VCaP (cell line): ENCODE measurements around the gene RC3H2.
"Not testable (repeated sequence)": the region's sequence is repeated elsewhere in the genome, so short reads cannot be mapped to it uniquely, and the experiment has no call there.

Experiments used
- H3K27ac ChIP-seq: fragments of 450-650 bp; 2 replicates; pipeline ENCODE4 v1.5.1; 2017
- TF ChIP-seq, protein P1 (sequence below): fragments of 450-650 bp; conservative IDR thresholded peaks from 2 replicates; pipeline ENCODE4 v1.5.1; 2017; ENCODE audit warnings: mild to moderate bottlenecking, moderate library complexity

RC3H2 gene

DNA sequence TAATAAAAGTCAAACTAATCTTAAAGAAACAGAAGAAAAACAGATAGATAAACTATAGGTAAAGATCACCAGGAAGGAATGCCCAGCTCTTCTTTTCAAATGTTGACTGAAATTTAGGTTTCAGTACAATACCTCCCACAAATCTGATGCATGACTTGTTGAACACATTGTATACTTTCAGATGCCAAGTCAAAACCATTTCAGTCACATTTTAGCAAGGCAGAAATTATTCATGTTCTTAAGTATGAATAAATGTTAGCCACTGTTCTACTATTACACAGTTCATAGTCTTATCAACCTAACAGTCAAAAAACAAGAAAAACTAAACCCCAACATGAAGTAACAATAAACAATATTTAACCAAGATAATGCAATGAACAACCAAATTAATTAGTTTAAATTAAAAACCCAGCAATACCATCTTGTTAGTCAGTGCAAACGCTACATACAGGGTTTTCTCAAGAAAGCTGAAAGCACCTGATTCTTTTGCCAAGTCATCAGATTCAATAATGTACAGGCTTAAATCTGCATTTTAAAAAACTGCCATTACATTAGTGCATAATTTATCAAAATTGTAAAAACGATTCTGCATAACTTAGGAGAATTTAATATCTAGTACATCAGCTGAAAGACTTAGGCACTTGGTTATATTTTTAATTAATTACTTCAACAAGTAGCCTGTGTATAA, 56.8 kb downstream of the RC3H2 start:
- TF ChIP-seq, protein P1, sequence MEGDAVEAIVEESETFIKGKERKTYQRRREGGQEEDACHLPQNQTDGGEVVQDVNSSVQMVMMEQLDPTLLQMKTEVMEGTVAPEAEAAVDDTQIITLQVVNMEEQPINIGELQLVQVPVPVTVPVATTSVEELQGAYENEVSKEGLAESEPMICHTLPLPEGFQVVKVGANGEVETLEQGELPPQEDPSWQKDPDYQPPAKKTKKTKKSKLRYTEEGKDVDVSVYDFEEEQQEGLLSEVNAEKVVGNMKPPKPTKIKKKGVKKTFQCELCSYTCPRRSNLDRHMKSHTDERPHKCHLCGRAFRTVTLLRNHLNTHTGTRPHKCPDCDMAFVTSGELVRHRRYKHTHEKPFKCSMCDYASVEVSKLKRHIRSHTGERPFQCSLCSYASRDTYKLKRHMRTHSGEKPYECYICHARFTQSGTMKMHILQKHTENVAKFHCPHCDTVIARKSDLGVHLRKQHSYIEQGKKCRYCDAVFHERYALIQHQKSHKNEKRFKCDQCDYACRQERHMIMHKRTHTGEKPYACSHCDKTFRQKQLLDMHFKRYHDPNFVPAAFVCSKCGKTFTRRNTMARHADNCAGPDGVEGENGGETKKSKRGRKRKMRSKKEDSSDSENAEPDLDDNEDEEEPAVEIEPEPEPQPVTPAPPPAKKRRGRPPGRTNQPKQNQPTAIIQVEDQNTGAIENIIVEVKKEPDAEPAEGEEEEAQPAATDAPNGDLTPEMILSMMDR: no peak
- H3K27ac ChIP-seq: no peak overlapping the region

DNA sequence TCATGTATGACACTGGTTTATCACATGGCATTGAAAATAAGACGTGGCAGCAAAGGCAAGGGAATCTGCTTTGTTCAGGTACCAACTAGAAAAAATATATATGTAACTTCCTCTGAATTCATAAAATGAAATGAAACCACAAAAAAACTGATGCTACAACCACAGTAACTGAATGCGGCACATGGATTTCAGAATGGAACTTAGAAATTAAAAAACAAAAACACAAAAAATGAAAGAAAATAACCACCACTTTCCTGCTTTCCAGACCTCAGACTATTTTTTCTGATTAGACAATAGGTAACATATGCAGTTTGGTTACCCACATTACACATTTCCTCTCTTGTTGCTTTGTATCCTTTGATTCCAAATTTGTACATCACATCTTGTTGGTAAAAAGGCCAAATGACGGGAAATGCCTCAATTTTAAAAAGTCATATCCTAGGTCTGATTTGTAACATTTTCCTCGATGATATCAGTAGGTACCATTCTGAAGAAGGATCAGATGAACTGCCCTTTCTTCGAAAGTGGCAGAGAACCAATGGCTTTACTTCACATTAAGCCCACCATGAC, 58.7 kb downstream of the RC3H2 start:
- H3K27ac ChIP-seq: no peak overlapping the region
- TF ChIP-seq, protein P1: no peak

- no peak overlapping the region for H3K27ac ChIP-seq
- TF ChIP-seq, protein P1: no peak
Observed at GRCh38 chr9:122845116-122845515, 60.0 kb downstream of the RC3H2 start.

- TF ChIP-seq, protein P1: no peak
- no peak overlapping the region for H3K27ac ChIP-seq
Observed at GRCh38 chr9:122844137-122844536, 61.0 kb downstream of the RC3H2 start.

GRCh38 chr9:122841501-122841900, 63.7 kb downstream of the RC3H2 start:
- no peak overlapping the region for H3K27ac ChIP-seq
- TF ChIP-seq, protein P1: no peak

DNA sequence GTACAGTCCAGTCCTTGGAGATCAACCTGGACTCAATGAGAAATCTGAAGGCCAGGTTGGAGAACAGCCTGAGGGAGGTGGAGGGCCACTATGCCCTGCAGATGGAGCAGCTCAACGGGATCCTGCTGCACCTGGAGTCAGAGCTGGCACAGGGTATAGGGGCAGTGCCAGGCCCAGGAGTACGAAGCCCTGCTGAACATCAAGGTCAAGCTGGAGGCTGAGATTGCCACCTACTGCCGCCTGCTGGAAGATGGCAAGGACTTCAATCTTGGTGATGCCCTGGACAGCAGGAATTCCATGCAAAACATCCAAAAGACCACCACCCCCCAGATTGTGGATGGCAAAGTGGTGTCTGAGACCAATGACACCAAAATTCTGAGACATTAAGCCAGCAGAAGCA, 66.7 kb downstream of the RC3H2 start:
- H3K27ac ChIP-seq: not testable (repeated sequence)

- H3K27ac ChIP-seq: no peak overlapping the region
- TF ChIP-seq, protein P1: no peak
Observed at GRCh38 chr9:122837266-122837850, 67.8 kb downstream of the RC3H2 start.

- H3K27ac ChIP-seq: no peak overlapping the region
Observed at GRCh38 chr9:122835313-122835731, 69.8 kb downstream of the RC3H2 start.

More at GRCh38 chr9:122835313-122835731, 69.8 kb downstream of the RC3H2 start:
- TF ChIP-seq, protein P1: no peak
